Neuronal stem cell (in vitro differentiated cells): ENCODE measurements around the gene TADA2B.

Experiments used
- DNase-seq: peaks from one replicate; pipeline ENCODE4 v3.0.0-alpha.2; 2013; ENCODE audit warnings: low spot score
- H2AFZ ChIP-seq: one replicate; pipeline ENCODE4 v1.6.1; 2013; ENCODE audit warnings: mild to moderate bottlenecking, low read length, inconsistent platforms
- H2AK5ac ChIP-seq: 2 replicates; pipeline ENCODE4 v1.6.1; 2013; ENCODE audit warnings: low read depth, mild to moderate bottlenecking, inconsistent platforms, low read length, moderate library complexity, mixed read lengths
- H2BK120ac ChIP-seq: 2 replicates; pipeline ENCODE4 v1.6.1; 2013; ENCODE audit warnings: low read depth, mild to moderate bottlenecking, inconsistent platforms, low read length, moderate library complexity, mixed read lengths
- H2BK12ac ChIP-seq: one replicate; pipeline ENCODE4 v1.6.1; 2013; ENCODE audit warnings: low read length, inconsistent platforms
- H2BK15ac ChIP-seq: 2 replicates; pipeline ENCODE4 v1.6.1; 2013; ENCODE audit warnings: mild to moderate bottlenecking, low read length, inconsistent platforms, mixed read lengths
- H2BK5ac ChIP-seq: one replicate; pipeline ENCODE4 v1.6.1; 2013; ENCODE audit warnings: inconsistent platforms, mild to moderate bottlenecking, low read length, moderate library complexity
- H3K14ac ChIP-seq: one replicate; pipeline ENCODE4 v1.6.1; 2013; ENCODE audit warnings: low read length, inconsistent platforms
- H3K18ac ChIP-seq: 2 replicates; pipeline ENCODE4 v1.6.1; 2013; ENCODE audit warnings: low read length, inconsistent platforms
- H3K23ac ChIP-seq: 2 replicates; pipeline ENCODE4 v1.6.1; 2013; ENCODE audit warnings: low read depth, mild to moderate bottlenecking, mixed read lengths, low read length, inconsistent platforms; ENCODE audit not compliant: poor library complexity
- H3K27ac ChIP-seq: replicated peaks from 3 replicates; pipeline ENCODE4 v1.5.1; 2013; ENCODE audit warnings: low read length, inconsistent platforms
- H3K27me3 ChIP-seq, 3 experiments: 2 replicates each; pipeline ENCODE4 v1.6.1; 2013; ENCODE audit warnings: low read length in 3 of 3, mild to moderate bottlenecking in 2 of 3, inconsistent platforms in 1 of 3, low read depth in 1 of 3, mixed read lengths in 1 of 3, moderate library complexity in 1 of 3; ENCODE audit not compliant: control insufficient read depth in 3 of 3, insufficient read depth in 3 of 3
- H3K36me3 ChIP-seq, 2 donors: replicated peaks in 1 of 2; 2 replicates each; pipeline ENCODE4 v1.6.1; 2013; ENCODE audit warnings: low read length in 2 of 2; ENCODE audit not compliant: control insufficient read depth in 2 of 2, insufficient read depth in 2 of 2
- H3K4ac ChIP-seq: 2 replicates; pipeline ENCODE4 v1.6.1; 2013; ENCODE audit warnings: inconsistent platforms, mild to moderate bottlenecking, low read length, moderate library complexity
- H3K4me1 ChIP-seq, 2 donors: 1 replicate in 1 of 2; 2 replicates in 1 of 2; pipeline ENCODE4 v1.6.1; 2013; ENCODE audit warnings: low read length in 2 of 2, low read depth in 1 of 2; ENCODE audit not compliant: control insufficient read depth in 2 of 2, insufficient read depth in 1 of 2
- H3K4me2 ChIP-seq: one replicate; pipeline ENCODE4 v1.6.1; 2013; ENCODE audit warnings: mild to moderate bottlenecking, low read length, inconsistent platforms; ENCODE audit not compliant: insufficient read depth, poor library complexity, severe bottlenecking
- H3K4me3 ChIP-seq, 2 donors: 2 replicates each; pipeline ENCODE4 v1.5.1; 2013; ENCODE audit warnings: low read length in 2 of 2, mild to moderate bottlenecking in 2 of 2, inconsistent platforms in 1 of 2, moderate library complexity in 1 of 2
- H3K79me1 ChIP-seq: one replicate; pipeline ENCODE4 v1.6.1; 2013; ENCODE audit warnings: low read depth, mild to moderate bottlenecking, inconsistent platforms, low read length, moderate library complexity
- H3K9ac ChIP-seq: one replicate; pipeline ENCODE4 v1.6.1; 2013; ENCODE audit warnings: mild to moderate bottlenecking, low read depth, low read length, inconsistent platforms; ENCODE audit not compliant: poor library complexity
- H3K9me3 ChIP-seq, 2 donors: replicated peaks in 1 of 2; 2 replicates each; pipeline versions ENCODE3 to v1.6.1; 2013; ENCODE audit warnings: low read length in 2 of 2, mild to moderate bottlenecking in 2 of 2, inconsistent platforms in 1 of 2, low read depth in 1 of 2, mixed read lengths in 1 of 2, moderate library complexity in 1 of 2; ENCODE audit not compliant: control insufficient read depth in 2 of 2, insufficient read depth in 1 of 2
- H4K8ac ChIP-seq: one replicate; pipeline ENCODE4 v1.6.1; 2013; ENCODE audit warnings: low read depth, mild to moderate bottlenecking, inconsistent platforms, low read length, moderate library complexity
- H4K91ac ChIP-seq: one replicate; pipeline ENCODE4 v1.6.1; 2013; ENCODE audit warnings: low read length, low read depth, mild to moderate bottlenecking, inconsistent platforms; ENCODE audit not compliant: poor library complexity
- WGBS, 2 donors: extraction: QIAGEN DNeasy Blood & Tissue Kit; methylation state at CpG; one replicate each; pipeline ENCODE4 v1.1.7; 2013; ENCODE audit warnings: missing lambda C conversion rate in 2 of 2, mixed read lengths in 1 of 2; ENCODE audit not compliant: insufficient read length in 2 of 2, insufficient replicate concordance in 1 of 2; ENCODE audit errors: extremely low coverage in 2 of 2; 5-methylcytosine and 5-hydroxymethylcytosine counted together

TADA2B gene

GRCh38 chr4:7037425-7037824 is 5.7 kb upstream of the TADA2B start:
- H2BK5ac ChIP-seq, result no peak overlapping the region
- H2BK12ac ChIP-seq, result no peak overlapping the region
- no peak overlapping the region for H2BK120ac ChIP-seq
- peaks cover 0 to 13% (median 2%) of the 10 kb centered on the region in 3 experiments for H3K27me3 ChIP-seq
- H3K18ac ChIP-seq, result no peak overlapping the region
- H3K9me3 ChIP-seq, result no peaks in the 10 kb centered on the region
- no peak overlapping the region for H3K27ac ChIP-seq
- no peak overlapping the region for H3K14ac ChIP-seq
- H3K36me3 ChIP-seq, result peaks cover 0 to 7% of the 10 kb centered on the region in 2 donors
- H2AFZ ChIP-seq, result no peak overlapping the region
- DNase-seq, result no peak
- WGBS, 2 donors, result no CpG with 5 or more reads among the region's 6 CpGs
- H3K4me1 ChIP-seq, result peaks cover 6 to 19% of the 10 kb centered on the region in 2 donors
- H3K23ac ChIP-seq, result no peak overlapping the region
- no peak overlapping the region for H4K91ac ChIP-seq
- no peaks in the 10 kb centered on the region for H3K79me1 ChIP-seq
- no peak overlapping the region for H3K9ac ChIP-seq
- no peak overlapping the region for H3K4me2 ChIP-seq
- no peak overlapping the region for H4K8ac ChIP-seq
- H3K4ac ChIP-seq, result no peak overlapping the region
- no peak overlapping the region for H2BK15ac ChIP-seq
- H2AK5ac ChIP-seq, result no peak overlapping the region
- H3K4me3 ChIP-seq, result no peak overlapping the region

GRCh38 chr4:7040765-7041164 is 2.4 kb upstream of the TADA2B start:
- no peak overlapping the region for H4K91ac ChIP-seq
- peaks cover 0 to 11% of the 10 kb centered on the region in 2 donors for H3K36me3 ChIP-seq
- H2BK5ac ChIP-seq, result no peak overlapping the region
- no peak overlapping the region for H3K14ac ChIP-seq
- no peak overlapping the region for H4K8ac ChIP-seq
- no peak overlapping the region for H2BK15ac ChIP-seq
- H3K79me1 ChIP-seq, result peaks cover 12% of the 10 kb centered on the region
- no peak overlapping the region for H3K18ac ChIP-seq
- H3K4ac ChIP-seq, result no peak overlapping the region
- no peak overlapping the region for H2AFZ ChIP-seq
- no peak overlapping the region for H3K4me2 ChIP-seq
- H3K9me3 ChIP-seq, result no peaks in the 10 kb centered on the region
- H2AK5ac ChIP-seq, result no peak overlapping the region
- H3K23ac ChIP-seq, result no peak overlapping the region
- no peak overlapping the region for H2BK12ac ChIP-seq
- H3K9ac ChIP-seq, result no peak overlapping the region
- DNase-seq, result no peak
- no peak overlapping the region for H2BK120ac ChIP-seq
- peaks cover 15 to 24% of the 10 kb centered on the region in 2 donors for H3K4me1 ChIP-seq
- no peak overlapping the region for H3K4me3 ChIP-seq
- WGBS, 2 donors, result no CpG with 5 or more reads among the region's 4 CpGs
- no peak overlapping the region for H3K27ac ChIP-seq
- H3K27me3 ChIP-seq, result peaks cover 0 to 13% (median 2%) of the 10 kb centered on the region in 3 experiments

- Histone ChIP-seq H3K23ac (no peak overlapping the region), H3K36me3 (peaks cover 0 to 11% of the 10 kb centered on the region in 2 donors), H3K79me1 (peaks cover 15% of the 10 kb centered on the region), H2BK15ac (no peak overlapping the region), H3K14ac (no peak overlapping the region), H3K18ac (no peak overlapping the region), H3K4ac (no peak overlapping the region), H2BK12ac (no peak overlapping the region), H3K4me1 (peaks cover 15 to 24% of the 10 kb centered on the region in 2 donors), H2AFZ (no peak overlapping the region), H3K4me3 (peak overlapping the region in 1 of 2 donors; percentile 6), H3K27me3 (peaks cover 0 to 13% (median 2%) of the 10 kb centered on the region in 3 experiments), H3K9ac (peak overlapping the region; percentile 73), H2BK5ac (no peak overlapping the region), H3K27ac (no peak overlapping the region), H3K4me2 (no peak overlapping the region), H4K8ac (no peak overlapping the region), H3K9me3 (no peaks in the 10 kb centered on the region), H2AK5ac (no peak overlapping the region), H2BK120ac (no peak overlapping the region), H4K91ac (no peak overlapping the region)
- WGBS, 2 donors, result no CpG with 5 or more reads among the region's 19 CpGs
- no peak for DNase-seq
Observed at GRCh38 chr4:7041246-7041645, 1.9 kb upstream of the TADA2B start.

- no peak overlapping the region for H2BK5ac ChIP-seq
- no peak overlapping the region for H2BK12ac ChIP-seq
- peak overlapping the region; percentile 95 for H2AFZ ChIP-seq
- H3K18ac ChIP-seq, result no peak overlapping the region
- no peak overlapping the region for H4K91ac ChIP-seq
- H3K4me1 ChIP-seq, result peaks cover 17 to 24% of the 10 kb centered on the region in 2 donors
- H3K9ac ChIP-seq, result peak overlapping the region; percentile 37
- no peak overlapping the region for H3K27ac ChIP-seq
- H3K79me1 ChIP-seq, result peaks cover 19% of the 10 kb centered on the region
- H3K9me3 ChIP-seq, result no peaks in the 10 kb centered on the region
- peak overlapping the region; percentile 63 for H3K14ac ChIP-seq
- no peak overlapping the region for H2BK15ac ChIP-seq
- no peak overlapping the region for H3K4ac ChIP-seq
- H3K23ac ChIP-seq, result peak overlapping the region; percentile 44
- H3K27me3 ChIP-seq, result peaks cover 0 to 13% (median 2%) of the 10 kb centered on the region in 3 experiments
- H3K36me3 ChIP-seq, result peaks cover 0 to 11% of the 10 kb centered on the region in 2 donors
- peak overlapping the region; percentile 26 for H2AK5ac ChIP-seq
- peak overlapping the region; percentile 98 for H3K4me2 ChIP-seq
- H2BK120ac ChIP-seq, result no peak overlapping the region
- no peak for DNase-seq
- H4K8ac ChIP-seq, result no peak overlapping the region
- H3K4me3 ChIP-seq, result peak overlapping the region; percentile 65 to 89
- WGBS, 2 donors, result no CpG with 5 or more reads among the region's 42 CpGs
Observed at GRCh38 chr4:7041801-7042502, 1.2 kb upstream of the TADA2B start.
